K562 (cell line): ENCODE results near the gene NDUFS8. TPM values are rescaled to one million over a fixed set of nuclear protein-coding genes. Genes with fewer than 3 reads are reported as not detected.

Source experiments
- BHLHE40 ChIP-seq: IDR thresholded peaks from 2 replicates; pipeline ENCODE4 v1.6.1; 2011; ENCODE audit warnings: low read length, improper control_type of control experiment
- BRD9 ChIP-seq: fragments of 450-650 bp; IDR thresholded peaks from 2 replicates; pipeline ENCODE4 v1.6.1; 2018; ENCODE audit warnings: low read depth; ENCODE audit not compliant: partially characterized antibody
- CBFB ChIP-seq: sonication (generic); formaldehyde crosslinking; IDR thresholded peaks from 2 replicates; pipeline ENCODE4 v1.4.0; 2020; ENCODE audit warnings: mild to moderate bottlenecking, missing genetic modification reagents
- CBX3 ChIP-seq, 2 experiments: IDR thresholded peaks; 1 replicate in 1 of 2; 2 replicates in 1 of 2; pipeline ENCODE4 v1.6.1; 2012; ENCODE audit warnings: inconsistent platforms in 2 of 2, low read length in 2 of 2, borderline replicate concordance in 1 of 2, control low read depth in 1 of 2
- FOXJ3 ChIP-seq: sonication (generic); formaldehyde crosslinking; IDR thresholded peaks from 2 replicates; pipeline ENCODE4 v1.4.0; 2020; ENCODE audit warnings: mild to moderate bottlenecking, missing genetic modification reagents
- FUS ChIP-seq: fragments of 200-400 bp; formaldehyde crosslinking; optimal IDR thresholded peaks from 2 replicates; pipeline ENCODE3; 2017; ENCODE audit warnings: low read depth, low read length
- KLF10 ChIP-seq: fragments of 250-450 bp; sonication (Bioruptor Pico); IDR thresholded peaks from 2 replicates; pipeline ENCODE4 v1.6.1; 2021; ENCODE audit warnings: matching md5 sums
- MCM5 ChIP-seq: fragments of 450-650 bp; IDR thresholded peaks from 2 replicates; pipeline ENCODE4 v1.6.1; 2016; ENCODE audit warnings: low read depth
- NFYB ChIP-seq: IDR thresholded peaks from 2 replicates; pipeline ENCODE4 v1.6.1; 2011; ENCODE audit warnings: mild to moderate bottlenecking, moderate library complexity; ENCODE audit not compliant: insufficient read length; ENCODE audit errors: extremely low read depth
- NR2F6 ChIP-seq: fragments of 450-650 bp; formaldehyde crosslinking; IDR thresholded peaks from 2 replicates; pipeline ENCODE4 v1.4.0; 2020; ENCODE audit warnings: mild to moderate bottlenecking
- POU5F1 ChIP-seq: fragments of 150-350 bp; IDR thresholded peaks from 2 replicates; pipeline ENCODE4 v1.6.1; 2014; ENCODE audit warnings: borderline replicate concordance, low read length, low read depth, mild to moderate bottlenecking; ENCODE audit not compliant: partially characterized antibody
- RBM22 ChIP-seq: fragments of 200-400 bp; formaldehyde crosslinking; IDR thresholded peaks from 2 replicates; pipeline ENCODE4 v1.6.1; 2018; ENCODE audit warnings: low read length, low read depth; ENCODE audit not compliant: poor library complexity, severe bottlenecking
- SIX5 ChIP-seq, 2 experiments: IDR thresholded peaks; 2 replicates each; pipeline ENCODE4 v1.6.1; 2011; ENCODE audit warnings: low read length in 2 of 2, borderline replicate concordance in 1 of 2, low read depth in 1 of 2, mild to moderate bottlenecking in 1 of 2, moderate library complexity in 1 of 2; ENCODE audit not compliant: insufficient read depth in 1 of 2
- SMAD1 ChIP-seq: fragments of 150-350 bp; IDR thresholded peaks from 2 replicates; pipeline ENCODE4 v1.6.1; 2014; ENCODE audit warnings: low read length, low read depth; ENCODE audit not compliant: partially characterized antibody
- SMAD4 ChIP-seq: fragments of 250-450 bp; sonication (Bioruptor Pico); conservative IDR thresholded peaks from 2 replicates; pipeline ENCODE4 v1.8.0; 2021; ENCODE audit warnings: inconsistent platforms, mild to moderate bottlenecking, moderate library complexity
- ZNF143 ChIP-seq: sonication (generic); formaldehyde crosslinking; IDR thresholded peaks from 2 replicates; pipeline ENCODE4 v1.9.0; 2022; ENCODE audit warnings: mild to moderate bottlenecking, missing genetic modification reagents
- ZNF197 ChIP-seq: fragments of 200-800 bp; sonication (Bioruptor generic); IDR thresholded peaks from 2 replicates; pipeline ENCODE4 v1.6.1; 2016; ENCODE audit warnings: low read depth, missing genetic modification characterization, missing compliant biosample characterization
- ZNF232 ChIP-seq: sonication (generic); formaldehyde crosslinking; IDR thresholded peaks from 2 replicates; pipeline ENCODE4 v1.8.0; 2022; ENCODE audit warnings: mild to moderate bottlenecking, missing genetic modification reagents
- ZNF274 ChIP-seq: IDR thresholded peaks from 2 replicates; pipeline ENCODE4 v1.6.1; 2011; ENCODE audit warnings: low read depth, mild to moderate bottlenecking, low read length, moderate library complexity, borderline replicate concordance
- polyA plus RNA-seq, 8 experiments: library from polyadenylated mRNA; depleted of rRNA in 4 of 8; stranded (reverse) in 5 of 8; unstranded in 3 of 8; fragments of >200 nt; fragmentation: Nextera tagmentation in 2 of 8; fragmentation: Illumina TruSeq in 1 of 8; extraction: Ambion mirVana in 2 of 8; extraction: Trizol in 1 of 8; gene quantifications; 2 replicates each; pipeline versions ENCODE4 v1.2.1 to v1.2.3, GENCODE V29; 2011 to 2014; ENCODE audit warnings: inconsistent platforms in 1 of 8, missing spikeins in 1 of 8
- total RNA-seq, 7 experiments: library from RNA; depleted of rRNA in 6 of 7; stranded (reverse); fragments of >200 nt in 6 of 7; fragmentation: Illumina TruSeq in 2 of 7; extraction: Trizol in 2 of 7; gene quantifications; 2 replicates each; pipeline versions ENCODE4 v1.2.1 to v1.2.3, GENCODE V29; 2011 to 2021; ENCODE audit warnings: low replicate concordance in 1 of 7
- TF ChIP-seq, protein P1 (sequence below): fragments of 250-450 bp; sonication (Bioruptor Pico); IDR thresholded peaks from 2 replicates; pipeline ENCODE4 v1.5.0; 2020; ENCODE audit warnings: mild to moderate bottlenecking
- TF ChIP-seq, protein P2 (sequence below): fragments of 250-450 bp; sonication (Bioruptor Pico); IDR thresholded peaks from 2 replicates; pipeline ENCODE4 v1.4.0; 2020
- TF ChIP-seq, protein P3 (sequence below), 2 experiments: IDR thresholded peaks; 2 replicates each; pipeline ENCODE4 v1.6.1; 2011; ENCODE audit warnings: borderline replicate concordance in 1 of 2, control low read depth in 1 of 2, low read depth in 1 of 2, low read length in 1 of 2, mild to moderate bottlenecking in 1 of 2, mixed read lengths in 1 of 2, moderate library complexity in 1 of 2; ENCODE audit not compliant: insufficient read depth in 1 of 2, insufficient read length in 1 of 2, poor library complexity in 1 of 2, severe bottlenecking in 1 of 2; ENCODE audit errors: extremely low read depth in 1 of 2
- TF ChIP-seq, protein P4 (sequence below): fragments of 450-650 bp; IDR thresholded peaks from 2 replicates; pipeline ENCODE4 v1.6.1; 2017; ENCODE audit warnings: mild to moderate bottlenecking, moderate library complexity

The NDUFS8 gene
- total and polyA plus RNA-seq, 9 of the 15 experiments (the other 6 are each of a cell fraction or from before 2014, with no cell fraction given) = 36.5 to 351 (median 101) TPM

DNA sequence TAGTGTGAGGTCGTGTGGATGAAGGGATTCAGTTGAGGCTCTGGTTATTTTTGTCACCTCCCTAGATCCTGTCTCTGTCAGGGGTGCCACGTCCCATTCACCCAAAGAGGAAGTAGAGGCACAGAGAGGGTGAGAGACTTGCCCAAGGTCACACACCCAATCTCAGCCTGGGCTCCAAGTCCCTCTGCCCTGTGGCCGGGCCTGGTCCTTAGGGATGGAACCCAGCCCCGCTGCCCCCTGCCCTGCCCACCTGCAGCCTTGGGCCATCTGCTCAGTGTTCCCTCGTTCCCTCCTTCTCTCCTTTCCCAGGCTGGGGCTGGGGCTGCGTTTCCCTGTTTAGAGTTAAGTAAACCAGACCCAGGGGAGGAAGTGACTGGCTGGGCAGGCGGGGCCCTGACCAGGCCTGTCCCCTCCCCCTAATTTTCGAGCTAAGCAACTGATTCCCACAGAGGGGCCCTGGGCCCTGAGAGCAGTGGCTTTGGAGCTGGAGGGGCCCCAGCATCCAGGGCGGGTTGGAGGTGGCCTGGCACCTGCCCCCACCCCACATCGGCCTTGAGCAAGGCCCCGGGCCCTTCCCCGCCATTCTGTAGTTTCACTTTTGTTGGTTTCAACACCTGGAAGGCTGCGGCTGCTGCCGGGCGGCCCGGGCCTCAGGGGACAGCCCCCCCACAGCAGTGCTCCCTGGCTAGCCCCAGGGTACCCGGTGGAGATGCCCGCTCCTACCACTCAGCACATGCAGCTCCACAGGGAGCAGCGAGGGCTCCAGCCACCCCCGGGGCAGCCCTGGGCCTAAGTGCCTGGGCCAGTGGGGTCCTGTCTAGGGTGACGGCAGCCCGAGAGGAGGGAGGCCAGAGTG lies 9.8 kb downstream of the NDUFS8 start (continued):
- TF ChIP-seq, protein P1, sequence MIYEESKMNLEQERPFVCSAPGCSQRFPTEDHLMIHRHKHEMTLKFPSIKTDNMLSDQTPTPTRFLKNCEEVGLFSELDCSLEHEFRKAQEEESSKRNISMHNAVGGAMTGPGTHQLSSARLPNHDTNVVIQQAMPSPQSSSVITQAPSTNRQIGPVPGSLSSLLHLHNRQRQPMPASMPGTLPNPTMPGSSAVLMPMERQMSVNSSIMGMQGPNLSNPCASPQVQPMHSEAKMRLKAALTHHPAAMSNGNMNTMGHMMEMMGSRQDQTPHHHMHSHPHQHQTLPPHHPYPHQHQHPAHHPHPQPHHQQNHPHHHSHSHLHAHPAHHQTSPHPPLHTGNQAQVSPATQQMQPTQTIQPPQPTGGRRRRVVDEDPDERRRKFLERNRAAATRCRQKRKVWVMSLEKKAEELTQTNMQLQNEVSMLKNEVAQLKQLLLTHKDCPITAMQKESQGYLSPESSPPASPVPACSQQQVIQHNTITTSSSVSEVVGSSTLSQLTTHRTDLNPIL (CRISPR knock-in tag) = no peak
- no peak for TF ChIP-seq BHLHE40
- TF ChIP-seq NR2F6 (CRISPR knock-in tag) = no peak
- no peak for TF ChIP-seq KLF10 (CRISPR knock-in tag)
- no peak for TF ChIP-seq FUS
- TF ChIP-seq RBM22 = no peak
- TF ChIP-seq SIX5 (IDR thresholded peaks at IDR 0.05; ENCODE audit: borderline replicate concordance in 1 of 2, insufficient read depth in 1 of 2, low read depth in 1 of 2, low read length in 2 of 2) = no peak
- TF ChIP-seq BRD9 = peak; percentile 83
- no peak for TF ChIP-seq CBX3 (IDR thresholded peaks at IDR 0.05; ENCODE audit: borderline replicate concordance in 1 of 2, low read length in 2 of 2)
- TF ChIP-seq ZNF197 (CRISPR knock-in tag) = no peak
- TF ChIP-seq, protein P2, sequence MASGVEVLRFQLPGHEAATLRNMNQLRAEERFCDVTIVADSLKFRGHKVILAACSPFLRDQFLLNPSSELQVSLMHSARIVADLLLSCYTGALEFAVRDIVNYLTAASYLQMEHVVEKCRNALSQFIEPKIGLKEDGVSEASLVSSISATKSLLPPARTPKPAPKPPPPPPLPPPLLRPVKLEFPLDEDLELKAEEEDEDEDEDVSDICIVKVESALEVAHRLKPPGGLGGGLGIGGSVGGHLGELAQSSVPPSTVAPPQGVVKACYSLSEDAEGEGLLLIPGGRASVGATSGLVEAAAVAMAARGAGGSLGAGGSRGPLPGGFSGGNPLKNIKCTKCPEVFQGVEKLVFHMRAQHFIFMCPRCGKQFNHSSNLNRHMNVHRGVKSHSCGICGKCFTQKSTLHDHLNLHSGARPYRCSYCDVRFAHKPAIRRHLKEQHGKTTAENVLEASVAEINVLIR (CRISPR knock-in tag) = 0 out of 2 replicates have a peak, but pooled peaks have one; percentile 14
- TF ChIP-seq CBFB (CRISPR knock-in tag) = no peak
- no peak for TF ChIP-seq FOXJ3 (CRISPR knock-in tag)
- 0 out of 2 replicates have a peak, but pooled peaks have one; percentile 10 for TF ChIP-seq ZNF143 (CRISPR knock-in tag)
- TF ChIP-seq ZNF232 (CRISPR knock-in tag) = no peak
- TF ChIP-seq POU5F1 = no peak
- TF ChIP-seq, protein P3, sequence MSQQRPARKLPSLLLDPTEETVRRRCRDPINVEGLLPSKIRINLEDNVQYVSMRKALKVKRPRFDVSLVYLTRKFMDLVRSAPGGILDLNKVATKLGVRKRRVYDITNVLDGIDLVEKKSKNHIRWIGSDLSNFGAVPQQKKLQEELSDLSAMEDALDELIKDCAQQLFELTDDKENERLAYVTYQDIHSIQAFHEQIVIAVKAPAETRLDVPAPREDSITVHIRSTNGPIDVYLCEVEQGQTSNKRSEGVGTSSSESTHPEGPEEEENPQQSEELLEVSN (IDR thresholded peaks at IDR 0.05; ENCODE audit: borderline replicate concordance in 1 of 2, extremely low read depth in 1 of 2, insufficient read depth in 1 of 2, insufficient read length in 1 of 2, low read depth in 1 of 2, low read length in 1 of 2, poor library complexity in 1 of 2, severe bottlenecking in 1 of 2) = peak in 1 of 2 experiments; percentile 6
- TF ChIP-seq SMAD1 = no peak
- TF ChIP-seq, protein P4, sequence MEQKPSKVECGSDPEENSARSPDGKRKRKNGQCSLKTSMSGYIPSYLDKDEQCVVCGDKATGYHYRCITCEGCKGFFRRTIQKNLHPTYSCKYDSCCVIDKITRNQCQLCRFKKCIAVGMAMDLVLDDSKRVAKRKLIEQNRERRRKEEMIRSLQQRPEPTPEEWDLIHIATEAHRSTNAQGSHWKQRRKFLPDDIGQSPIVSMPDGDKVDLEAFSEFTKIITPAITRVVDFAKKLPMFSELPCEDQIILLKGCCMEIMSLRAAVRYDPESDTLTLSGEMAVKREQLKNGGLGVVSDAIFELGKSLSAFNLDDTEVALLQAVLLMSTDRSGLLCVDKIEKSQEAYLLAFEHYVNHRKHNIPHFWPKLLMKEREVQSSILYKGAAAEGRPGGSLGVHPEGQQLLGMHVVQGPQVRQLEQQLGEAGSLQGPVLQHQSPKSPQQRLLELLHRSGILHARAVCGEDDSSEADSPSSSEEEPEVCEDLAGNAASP = no peak
- TF ChIP-seq ZNF274 = no peak
- no peak for TF ChIP-seq NFYB
- TF ChIP-seq SMAD4 (CRISPR knock-in tag) = peak; percentile 34
- no peak for TF ChIP-seq MCM5
